Left lung (tissue), 10 donors: ENCODE results near the gene CPSF7. TPM values are rescaled to one million over a fixed set of nuclear protein-coding genes. Genes with fewer than 3 reads are reported as not detected.

Experiments
- ATAC-seq: fragments of 200-7000 bp; cut with Tn5 transposase; one replicate; pipeline ENCODE4 v1.9.1; 2020; ENCODE audit warnings: moderate library complexity
- DNase-seq, 4 donors: peaks; one replicate each; pipeline ENCODE4 v3.0.0-alpha.2; 2013 to 2020
- H3K27ac ChIP-seq, 2 donors: fragments of 200-600 bp; sonication (generic) in 1 of 2; one replicate each; pipeline versions ENCODE4 v1.5.0 to v1.8.0; 2020 to 2021
- H3K27me3 ChIP-seq, 2 donors: fragments of 200-600 bp; sonication (generic) in 1 of 2; one replicate each; pipeline versions ENCODE4 v1.5.0 to v1.8.0; 2020 to 2021
- H3K36me3 ChIP-seq, 2 donors: fragments of 200-600 bp; sonication (generic) in 1 of 2; one replicate each; pipeline versions ENCODE4 v1.5.0 to v1.8.0; 2020 to 2021
- H3K4me1 ChIP-seq, 2 donors: fragments of 200-600 bp; one replicate each; pipeline ENCODE4 v1.8.0; 2021
- H3K4me3 ChIP-seq, 2 donors: fragments of 200-600 bp; sonication (generic) in 1 of 2; one replicate each; pipeline versions ENCODE4 v1.5.0 to v1.8.0; 2020 to 2021; ENCODE audit warnings: mild to moderate bottlenecking in 1 of 2
- H3K9me3 ChIP-seq, 2 donors: fragments of 200-600 bp; sonication (generic) in 1 of 2; one replicate each; pipeline versions ENCODE4 v1.5.0 to v1.8.0; 2020 to 2021
- intact Hi-C, 2 donors: fragments of 100-400 bp; cut with DNase I; formaldehyde crosslinking; loops; one replicate each; pipeline versions ENCODE4 v1.11.2 to v1.14.2; 2022
- polyA plus RNA-seq, 6 donors: library from polyadenylated mRNA; unstranded; fragments of 120-200 nt; gene quantifications; one replicate each; pipeline ENCODE4 v1.2.1, GENCODE V29; 2013; ENCODE audit not compliant: insufficient read length in 6 of 6
- total RNA-seq, 2 donors: library from RNA; stranded (reverse); fragmentation: NEBNext Ultra II Directional; extraction: Animal tissue kit (Norgen Biotek cat#: 25700); gene quantifications; one replicate each; pipeline ENCODE4 v1.2.1, GENCODE V29; 2021
- TF ChIP-seq, protein P1 (sequence below), 2 donors: fragments of 200-600 bp; sonication (generic) in 1 of 2; IDR thresholded peaks; one replicate each; pipeline versions ENCODE4 v1.5.0 to v1.8.0; 2021; ENCODE audit warnings: antibody characterized with exemption in 2 of 2
- donor health status: DM: no; HTN: yes; CAD: no.
- donor health status: DM: no; HTN: no; CAD: no.

Gene CPSF7
- total and polyA plus RNA-seq, 8 donors: 56.2 to 124 (median 112) TPM

DNA sequence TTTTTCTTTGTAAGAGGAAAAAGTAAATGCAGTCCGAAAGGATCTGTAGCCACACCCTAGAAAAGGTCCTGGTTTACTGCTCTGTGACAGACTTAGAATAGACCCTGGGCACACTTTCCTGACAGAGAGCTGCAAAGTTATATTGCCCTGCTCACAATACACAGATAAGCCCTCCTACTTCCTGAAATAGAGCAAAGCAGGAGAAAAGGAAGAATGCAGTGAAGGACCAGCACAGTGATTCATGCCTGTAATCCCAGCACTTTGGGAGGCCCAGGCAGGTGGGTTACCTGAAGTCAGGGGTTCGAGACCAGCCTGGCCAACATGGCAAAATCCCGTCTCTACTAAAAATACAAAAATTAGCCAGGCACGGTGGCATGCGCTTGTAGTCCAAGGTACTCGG is 70.3 kb downstream of the CPSF7 start:
- peaks cover 0 to 17% of the 10 kb centered on the region in 2 donors for H3K36me3 ChIP-seq
- DNase-seq: no peak
- H3K4me1 ChIP-seq: peaks cover 8 to 54% of the 10 kb centered on the region in 2 donors
- H3K27ac ChIP-seq: no peak overlapping the region
- H3K27me3 ChIP-seq: no peaks in the 10 kb centered on the region
- no peak overlapping the region for H3K4me3 ChIP-seq
- intact Hi-C loops: no loop called here
- TF ChIP-seq, protein P1, sequence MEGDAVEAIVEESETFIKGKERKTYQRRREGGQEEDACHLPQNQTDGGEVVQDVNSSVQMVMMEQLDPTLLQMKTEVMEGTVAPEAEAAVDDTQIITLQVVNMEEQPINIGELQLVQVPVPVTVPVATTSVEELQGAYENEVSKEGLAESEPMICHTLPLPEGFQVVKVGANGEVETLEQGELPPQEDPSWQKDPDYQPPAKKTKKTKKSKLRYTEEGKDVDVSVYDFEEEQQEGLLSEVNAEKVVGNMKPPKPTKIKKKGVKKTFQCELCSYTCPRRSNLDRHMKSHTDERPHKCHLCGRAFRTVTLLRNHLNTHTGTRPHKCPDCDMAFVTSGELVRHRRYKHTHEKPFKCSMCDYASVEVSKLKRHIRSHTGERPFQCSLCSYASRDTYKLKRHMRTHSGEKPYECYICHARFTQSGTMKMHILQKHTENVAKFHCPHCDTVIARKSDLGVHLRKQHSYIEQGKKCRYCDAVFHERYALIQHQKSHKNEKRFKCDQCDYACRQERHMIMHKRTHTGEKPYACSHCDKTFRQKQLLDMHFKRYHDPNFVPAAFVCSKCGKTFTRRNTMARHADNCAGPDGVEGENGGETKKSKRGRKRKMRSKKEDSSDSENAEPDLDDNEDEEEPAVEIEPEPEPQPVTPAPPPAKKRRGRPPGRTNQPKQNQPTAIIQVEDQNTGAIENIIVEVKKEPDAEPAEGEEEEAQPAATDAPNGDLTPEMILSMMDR (IDR thresholded peaks at IDR 0.05): no peak
- H3K9me3 ChIP-seq: no peaks in the 10 kb centered on the region
- no peak for ATAC-seq

DNA sequence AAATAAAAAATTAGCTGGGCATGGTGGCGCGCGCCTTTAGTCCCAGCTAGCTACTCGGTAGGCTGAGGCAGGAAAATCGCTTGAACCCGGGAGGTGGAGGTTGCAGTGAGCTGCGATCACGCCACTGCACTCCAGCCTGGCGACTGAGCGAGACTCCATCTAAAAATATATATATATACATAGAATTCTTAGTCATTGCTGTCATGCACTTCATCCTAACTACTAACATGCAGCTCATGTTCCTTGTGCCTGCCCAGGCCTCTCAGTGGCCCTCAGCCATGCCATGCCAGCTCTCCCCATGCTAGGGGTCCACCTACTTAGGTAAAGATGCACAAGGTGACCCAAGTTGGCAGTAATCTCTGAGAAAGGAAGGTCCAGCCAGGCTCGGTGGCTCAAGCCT is 71.2 kb downstream of the CPSF7 start:
- DNase-seq: no peak
- ATAC-seq: no peak
- intact Hi-C loops: no loop called here
- Histone ChIP-seq H3K36me3 (peaks cover 0 to 20% of the 10 kb centered on the region in 2 donors), H3K4me1 (peaks cover 8 to 50% of the 10 kb centered on the region in 2 donors), H3K27me3 (no peaks in the 10 kb centered on the region), H3K4me3 (no peak overlapping the region), H3K9me3 (no peaks in the 10 kb centered on the region), H3K27ac (no peak overlapping the region)
- TF ChIP-seq, protein P1 (IDR thresholded peaks at IDR 0.05): no peak

DNA sequence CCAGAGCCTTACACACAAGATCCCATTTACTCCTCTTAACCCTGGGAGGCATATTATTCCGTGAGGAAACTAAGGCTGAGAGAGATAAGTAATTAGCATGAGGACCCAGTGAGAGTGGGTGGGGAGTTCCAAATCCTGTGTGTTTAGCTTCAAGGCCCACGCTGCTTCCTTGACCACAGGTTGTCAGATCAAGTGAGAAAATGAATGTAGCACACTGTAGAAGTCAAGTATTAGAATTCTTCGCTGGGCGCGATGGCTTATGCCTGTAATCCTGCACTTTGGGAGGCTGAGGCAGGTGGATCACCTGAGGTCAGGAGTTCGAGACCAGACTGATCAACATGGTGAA is 71.9 kb downstream of the CPSF7 start:
- Histone ChIP-seq H3K4me3 (no peak overlapping the region), H3K9me3 (no peaks in the 10 kb centered on the region), H3K4me1 (peaks cover 1 to 43% of the 10 kb centered on the region in 2 donors), H3K36me3 (peaks cover 0 to 27% of the 10 kb centered on the region in 2 donors), H3K27me3 (no peaks in the 10 kb centered on the region), H3K27ac (peak overlapping the region in 1 of 2 donors; percentile 79)
- ATAC-seq (no peak), DNase-seq (no peak)
- TF ChIP-seq, protein P1 (IDR thresholded peaks at IDR 0.05): no peak
- intact Hi-C loops: no loop called here

DNA sequence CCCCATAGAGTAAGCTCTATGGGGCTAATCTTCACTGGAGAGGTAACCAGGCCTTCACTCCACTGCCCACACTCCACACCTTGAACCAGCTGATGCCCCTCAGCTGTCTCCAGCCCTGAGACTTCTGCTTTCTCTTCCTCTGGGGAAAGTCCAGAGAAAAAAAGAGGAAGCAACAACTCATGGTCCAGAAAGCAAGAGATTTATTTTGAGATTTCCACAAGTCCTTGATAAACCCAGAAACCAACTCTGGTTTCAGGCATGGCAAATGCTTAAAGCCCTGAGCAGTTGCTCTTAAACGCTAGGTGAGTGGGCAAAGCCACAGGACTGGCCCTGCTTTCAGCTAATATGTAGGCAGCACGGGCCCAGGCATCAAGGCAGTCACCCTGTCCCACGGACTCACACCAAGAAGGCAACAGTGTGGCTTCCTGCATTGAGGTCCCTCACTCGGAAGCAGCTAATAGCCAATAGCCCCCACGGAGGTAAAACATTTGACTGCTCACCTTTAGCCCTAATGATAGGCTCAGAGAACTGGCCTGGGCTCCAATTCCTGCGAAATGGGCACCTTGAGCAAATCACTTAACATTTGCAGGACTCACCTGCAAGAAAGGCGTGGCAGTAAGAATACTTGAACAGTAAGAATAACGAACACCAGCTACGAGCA is 72.4 kb downstream of the CPSF7 start:
- Histone ChIP-seq H3K27me3 (no peaks in the 10 kb centered on the region), H3K4me3 (no peak overlapping the region), H3K9me3 (no peaks in the 10 kb centered on the region), H3K4me1 (peaks cover 0 to 40% of the 10 kb centered on the region in 2 donors), H3K36me3 (peaks cover 0 to 32% of the 10 kb centered on the region in 2 donors), H3K27ac (peak overlapping the region in 1 of 2 donors; percentile 79)
- ATAC-seq (no peak), DNase-seq (no peak)
- intact Hi-C loops: no loop called here
- TF ChIP-seq, protein P1 (IDR thresholded peaks at IDR 0.05): no peak

DNA sequence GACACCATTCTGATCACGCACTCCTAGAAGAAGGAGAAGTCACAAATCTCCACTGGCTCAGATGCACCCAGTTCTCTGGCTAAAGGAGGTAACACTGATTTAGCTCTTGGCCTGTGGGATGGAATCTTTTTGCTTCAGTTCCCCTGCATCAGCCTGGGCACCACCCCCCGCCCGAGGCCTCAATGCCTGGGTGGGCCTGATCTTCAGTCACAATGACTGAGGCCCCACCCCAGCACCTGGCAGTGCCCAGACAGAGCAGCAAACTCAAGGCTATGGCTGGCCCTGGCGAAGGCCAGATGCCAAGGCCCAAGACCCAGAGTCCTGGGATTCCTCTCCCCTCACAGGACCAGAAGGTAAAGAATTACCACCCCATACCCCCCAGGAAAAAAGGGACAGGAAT is 73.1 kb downstream of the CPSF7 start:
- Histone ChIP-seq H3K27ac (peak overlapping the region in 1 of 2 donors; percentile 79), H3K27me3 (no peaks in the 10 kb centered on the region), H3K9me3 (no peaks in the 10 kb centered on the region), H3K4me3 (no peak overlapping the region), H3K4me1 (peaks cover 0 to 40% of the 10 kb centered on the region in 2 donors), H3K36me3 (peaks cover 0 to 39% of the 10 kb centered on the region in 2 donors)
- TF ChIP-seq, protein P1 (IDR thresholded peaks at IDR 0.05): no peak
- intact Hi-C loops: no loop called here
- ATAC-seq (no peak), DNase-seq (no peak)
